GM19238 (cell line): ENCODE measurements around the gene PRKACG.
A peak's percentile ranks its signal among the peaks of the same experiment; 100 is the strongest.
"Not testable (repeated sequence)": the region's sequence is repeated elsewhere in the genome, so short reads cannot be mapped to it uniquely, and the experiment has no call there.

Experiments
- DNase-seq: peaks from one replicate; pipeline ENCODE4 v3.0.0; 2011; ENCODE audit warnings: low spot score; ENCODE audit not compliant: insufficient read length

The PRKACG gene

DNA sequence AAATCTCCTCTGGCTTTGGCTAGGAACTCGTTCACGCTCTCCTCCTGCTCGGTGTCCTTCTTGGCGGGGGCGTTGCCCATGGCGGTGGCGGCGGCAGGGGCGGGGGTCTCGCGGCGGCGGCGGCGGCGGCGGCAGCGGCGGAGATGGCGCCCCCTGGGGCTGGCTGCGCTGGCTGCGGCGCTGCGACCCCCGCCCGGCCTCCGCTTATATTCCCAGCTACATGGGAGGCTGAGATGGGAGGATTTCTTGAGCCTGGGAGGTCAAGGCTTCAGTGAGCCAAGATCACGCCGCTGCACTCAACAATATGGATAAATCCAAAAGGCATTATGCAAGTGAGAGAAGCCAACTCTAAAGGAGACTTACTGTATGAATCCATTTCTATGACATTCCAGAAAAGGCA is at the start of gene PRKACG:
Gene PRKACG (minus strand): TSS at position 101 of the 400 bp plus-strand sequence. CDS start 21 bp downstream, at position 80.
- no peak for DNase-seq

DNA sequence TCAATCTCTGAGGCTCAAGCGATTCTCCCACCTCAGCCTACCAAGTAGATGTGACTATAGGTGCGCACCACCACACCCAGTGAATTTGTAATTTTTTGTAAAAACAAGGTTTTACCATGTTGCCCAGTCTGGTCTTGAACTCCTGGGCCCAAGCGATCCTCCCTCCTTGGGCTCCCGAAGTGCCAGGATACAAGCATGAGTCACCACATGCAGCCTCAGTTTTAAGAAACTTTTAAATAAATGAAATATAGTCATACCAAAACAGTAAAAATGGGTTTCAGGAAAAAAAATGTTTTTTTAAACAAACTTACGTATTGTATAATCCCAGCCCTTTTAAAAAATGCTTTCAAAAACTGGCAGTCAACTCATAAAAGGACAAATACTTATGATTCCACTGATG is 48.3 kb upstream of the PRKACG start:
- DNase-seq = no peak

DNA sequence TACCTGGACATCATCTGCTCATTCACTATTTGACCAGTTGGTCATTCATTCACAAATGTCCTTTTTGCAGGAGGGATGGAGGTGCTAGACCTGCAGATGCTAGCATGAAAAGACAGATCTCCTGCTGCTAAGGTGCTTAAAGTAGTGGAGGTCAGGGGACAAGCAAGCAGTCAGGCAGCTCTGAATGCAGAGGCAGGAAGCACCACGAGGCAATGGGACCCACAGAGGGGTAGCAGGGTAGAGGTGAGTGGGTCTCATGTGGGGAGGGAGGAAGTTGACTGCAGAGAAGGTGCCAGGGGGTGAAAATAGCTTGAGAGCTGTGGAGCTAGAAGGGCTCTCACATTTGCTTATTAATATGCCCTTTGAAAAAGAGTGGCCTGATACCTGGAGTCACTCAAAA is 46.9 kb upstream of the PRKACG start:
- DNase-seq = no peak

DNA sequence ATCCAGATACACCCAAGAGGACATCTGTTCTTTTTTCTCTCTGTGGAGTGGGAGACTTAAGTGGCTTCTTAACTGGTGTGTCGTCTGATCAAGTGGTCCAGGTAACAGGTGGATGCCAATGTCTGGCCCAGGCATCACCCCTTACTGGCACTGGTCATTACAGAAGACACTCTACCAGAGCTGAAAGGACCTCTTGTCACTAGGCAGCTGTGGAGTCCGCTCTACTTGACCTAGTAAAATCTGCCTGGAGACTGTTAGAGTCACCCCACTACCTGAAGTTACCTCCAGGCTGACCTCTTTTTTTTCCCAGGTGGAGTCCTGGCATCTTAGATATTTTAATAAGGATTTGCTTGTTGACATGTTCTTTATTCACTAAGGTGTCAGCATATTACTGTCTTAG is 44.2 kb upstream of the PRKACG start:
- DNase-seq = no peak

DNA sequence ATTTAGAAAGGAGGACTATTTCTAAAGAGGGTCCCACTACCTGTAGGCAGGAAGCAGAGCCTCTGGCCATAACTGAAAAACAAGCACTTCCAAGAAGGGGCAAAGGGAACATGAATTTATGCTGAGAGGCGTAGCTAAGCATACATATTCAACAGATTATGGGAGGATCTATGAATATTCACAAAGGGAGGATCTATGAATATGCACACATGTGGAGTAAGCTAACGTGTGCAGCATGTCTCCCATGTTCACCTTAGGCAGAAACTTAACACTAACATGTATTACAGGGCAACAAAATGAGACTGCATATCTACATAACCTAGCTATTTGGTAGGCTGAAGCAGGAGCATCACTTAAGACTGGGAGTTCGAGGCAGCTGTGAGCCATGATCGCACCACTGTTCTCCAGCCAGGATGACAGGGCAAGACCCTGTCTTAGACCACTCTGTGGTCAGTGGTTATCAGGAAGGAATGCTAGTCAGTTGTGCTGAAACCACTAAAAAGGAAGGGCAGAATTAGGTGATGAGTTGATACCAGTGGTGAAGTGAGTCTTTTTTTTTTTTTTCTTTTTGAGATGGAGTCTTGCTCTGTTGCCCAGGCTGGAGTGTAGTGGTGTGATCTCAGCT is 42.4 kb upstream of the PRKACG start:
- no peak for DNase-seq

DNA sequence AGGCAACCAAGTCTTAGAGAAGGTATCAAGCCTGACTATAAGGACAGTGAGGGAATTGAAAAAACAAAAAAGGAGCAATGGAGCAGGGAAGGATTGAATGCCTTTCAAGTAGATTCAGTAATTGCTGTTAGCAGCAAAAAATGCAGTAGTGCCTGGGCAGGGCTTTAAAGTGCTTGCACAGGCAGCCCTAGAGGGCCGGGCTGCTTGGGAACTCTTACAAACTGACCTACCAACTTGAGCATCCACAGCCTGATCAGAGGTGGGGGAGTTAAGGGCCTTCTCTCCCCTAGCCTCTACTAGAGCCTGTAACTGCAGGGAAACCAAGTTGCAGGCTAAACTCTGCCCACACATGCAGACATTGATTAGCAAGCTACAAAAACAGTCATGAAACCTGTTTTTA is 41.1 kb upstream of the PRKACG start:
- no peak for DNase-seq

DNA sequence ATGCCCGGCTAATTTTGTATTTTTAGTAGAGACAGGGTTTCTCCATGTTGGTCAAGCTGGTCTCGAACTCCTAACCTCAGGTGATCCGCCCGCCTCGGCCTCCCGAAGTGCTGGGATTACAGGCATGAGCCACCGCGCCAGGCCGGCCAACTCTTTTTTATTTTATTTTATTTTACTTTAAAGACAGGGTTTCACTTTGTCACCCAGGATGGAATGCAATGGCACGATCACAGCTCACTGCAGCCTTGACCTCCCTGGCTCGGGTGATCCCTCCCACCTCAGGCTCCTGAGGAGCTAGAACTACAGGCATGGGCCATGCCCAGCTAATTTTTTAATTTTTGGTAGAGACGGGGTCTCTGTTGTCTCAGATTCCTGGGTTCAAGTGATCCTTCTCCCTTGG is 37.0 kb upstream of the PRKACG start:
- not testable (repeated sequence) for DNase-seq

DNA sequence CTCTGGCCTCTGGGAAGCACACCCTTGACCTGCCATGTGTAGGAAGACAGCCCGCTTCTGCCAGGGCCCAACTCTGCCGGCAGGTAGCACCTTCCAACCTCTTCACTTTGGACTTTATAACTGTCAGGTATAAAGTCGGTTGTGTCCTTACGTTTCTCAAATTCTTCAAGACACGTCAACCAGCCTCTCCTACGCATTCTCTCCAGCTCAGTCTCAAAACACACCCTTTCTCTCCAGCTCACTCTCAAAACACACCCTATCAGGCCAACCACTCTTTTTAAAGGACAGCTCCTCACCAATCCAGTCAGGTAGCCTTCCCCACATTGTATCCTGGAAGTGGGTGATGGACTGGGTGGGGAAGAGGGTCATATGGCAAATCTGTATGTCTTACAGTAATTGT is 35.2 kb upstream of the PRKACG start:
- DNase-seq = no peak

DNA sequence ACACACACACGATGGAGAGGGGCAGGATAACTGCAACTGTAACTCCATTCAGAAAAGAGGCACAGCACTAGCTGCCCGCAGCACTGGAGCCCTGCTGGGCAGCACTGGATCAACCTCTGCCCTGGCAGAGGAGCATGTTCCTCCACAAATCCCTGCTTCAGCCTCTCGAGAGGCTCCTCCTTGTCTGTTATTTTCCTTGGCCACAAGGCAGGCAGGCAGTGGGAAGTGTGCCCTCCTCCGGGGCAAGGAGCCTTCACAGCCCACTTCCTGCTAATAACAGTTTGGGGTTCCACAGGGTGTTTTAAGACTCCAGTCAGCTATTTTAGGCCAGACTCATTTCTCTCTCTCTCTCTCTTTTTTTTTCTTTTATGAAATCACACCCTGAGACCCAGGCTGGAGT is 33.5 kb upstream of the PRKACG start:
- DNase-seq = no peak

DNA sequence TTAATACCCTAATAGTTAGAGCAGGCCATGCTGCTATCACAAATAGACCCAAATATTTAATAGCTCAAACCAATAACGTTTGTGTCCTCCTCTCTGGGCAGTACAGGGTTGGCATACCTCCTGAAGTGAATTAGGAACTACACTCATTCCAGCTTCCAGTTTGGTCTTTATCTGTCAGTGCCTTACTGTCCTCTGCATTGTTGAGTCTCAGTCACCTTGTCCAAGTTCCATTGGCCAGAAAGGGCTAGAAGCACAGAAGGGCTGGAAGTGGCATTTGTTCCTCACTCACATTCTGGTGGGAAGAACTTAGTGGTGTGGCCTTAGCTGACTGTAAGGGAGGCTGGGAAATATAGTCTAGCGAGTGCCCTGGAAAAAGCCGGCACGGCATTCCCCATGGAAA is 32.8 kb upstream of the PRKACG start:
- no peak for DNase-seq

DNA sequence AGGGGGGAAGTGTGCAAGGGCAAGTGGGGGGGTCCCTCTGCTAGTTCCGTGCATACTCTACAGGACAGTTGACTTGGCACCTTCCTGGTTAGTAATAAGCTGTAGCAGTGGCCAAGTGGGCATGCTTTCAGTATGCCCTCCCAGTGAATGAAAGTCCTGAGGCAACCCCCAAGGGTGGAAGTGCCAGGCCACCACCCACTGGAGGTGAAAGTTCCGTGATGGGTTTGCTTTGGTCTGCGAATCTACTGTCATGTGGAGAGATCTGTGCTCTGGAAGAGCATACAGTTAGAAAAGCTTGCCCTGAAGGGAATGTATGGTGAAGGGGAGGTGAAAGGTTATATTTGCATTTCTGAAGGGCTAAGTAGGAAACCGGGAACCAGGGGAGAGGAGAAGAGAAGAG is 31.9 kb upstream of the PRKACG start:
- no peak for DNase-seq

DNA sequence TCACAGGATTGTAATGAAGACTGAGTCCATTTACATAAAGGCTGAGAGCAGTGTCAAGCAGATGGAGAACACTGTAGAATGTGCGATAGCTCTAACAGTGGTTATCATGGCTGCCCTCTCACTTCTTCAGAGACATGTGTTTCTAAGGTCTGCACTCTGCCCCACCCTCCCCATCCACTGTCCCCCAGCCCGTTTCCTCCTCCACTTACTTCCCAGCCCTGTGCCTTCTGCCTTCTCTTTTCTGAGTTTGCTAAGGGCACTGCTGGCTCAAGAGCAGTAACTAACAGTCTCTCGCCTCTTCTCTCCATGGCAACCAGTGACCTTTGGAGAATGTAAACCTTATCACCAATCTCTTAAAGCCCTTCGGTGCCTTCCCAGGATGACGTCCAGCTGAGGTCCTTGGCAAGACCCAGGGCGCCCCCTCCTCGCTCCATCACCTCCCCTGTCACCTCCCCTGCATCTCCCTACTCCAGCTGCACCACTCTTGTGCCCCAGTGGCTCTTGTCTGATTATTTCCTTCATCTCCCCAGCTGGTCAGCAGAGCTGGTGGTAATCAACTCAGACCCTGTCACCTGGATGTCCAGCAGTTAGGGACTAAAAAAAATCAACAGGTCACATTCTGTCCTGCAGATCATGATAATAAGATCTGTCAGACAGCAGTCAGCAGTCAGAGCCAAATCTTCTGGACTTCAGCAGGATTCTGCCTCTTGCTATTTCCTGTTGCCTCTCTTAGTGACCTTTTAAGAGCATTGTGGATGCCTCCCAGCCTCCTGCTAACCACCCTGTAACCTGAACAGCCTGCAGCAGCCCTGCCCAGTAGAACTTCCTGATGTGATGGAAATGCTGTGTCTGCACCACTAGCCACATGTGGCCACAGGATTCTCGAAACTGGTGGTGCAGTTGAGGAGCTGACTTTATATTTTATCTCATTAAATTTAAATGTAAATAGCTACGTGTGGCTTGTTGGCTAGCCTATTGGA is 30.6 kb upstream of the PRKACG start:
- DNase-seq = no peak

DNA sequence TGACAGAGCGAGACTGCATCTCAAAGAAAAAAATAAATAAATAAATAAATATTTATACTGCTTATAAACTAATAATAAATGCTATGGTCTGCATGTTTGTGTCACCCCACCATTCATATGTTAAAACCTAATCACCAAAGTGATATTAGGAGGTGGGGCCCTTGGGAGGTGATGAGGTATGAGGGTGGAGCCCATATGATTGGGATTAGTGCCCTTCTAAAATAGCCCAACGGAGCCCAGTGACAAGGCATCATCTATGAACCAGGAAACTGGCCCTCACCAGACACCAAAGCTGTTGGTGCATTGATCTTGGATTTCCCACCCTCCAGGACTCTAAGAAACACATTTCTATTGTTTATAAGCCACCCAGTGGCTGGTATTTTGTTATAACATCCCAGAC is 26.7 kb upstream of the PRKACG start:
- no peak for DNase-seq

DNA sequence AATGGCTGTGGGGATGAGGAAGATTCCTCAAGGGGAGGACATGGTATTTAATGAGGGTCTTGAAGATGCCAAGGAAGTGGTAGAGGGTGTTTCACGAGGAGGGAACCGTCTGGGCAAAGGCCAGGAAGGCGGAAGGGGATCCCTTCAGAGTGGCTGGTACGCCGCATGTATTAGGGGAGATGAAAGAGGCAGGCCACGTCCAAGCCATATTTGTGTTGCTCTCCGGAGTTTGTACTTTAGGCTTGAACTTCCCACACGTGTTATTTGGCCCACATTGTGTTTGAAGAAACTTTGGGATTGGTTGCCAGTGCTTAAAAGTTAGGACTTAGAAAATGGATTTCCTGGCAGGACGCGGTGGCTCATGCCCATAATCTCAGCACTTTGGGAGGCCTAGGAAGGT is 22.9 kb upstream of the PRKACG start:
- no peak for DNase-seq

DNA sequence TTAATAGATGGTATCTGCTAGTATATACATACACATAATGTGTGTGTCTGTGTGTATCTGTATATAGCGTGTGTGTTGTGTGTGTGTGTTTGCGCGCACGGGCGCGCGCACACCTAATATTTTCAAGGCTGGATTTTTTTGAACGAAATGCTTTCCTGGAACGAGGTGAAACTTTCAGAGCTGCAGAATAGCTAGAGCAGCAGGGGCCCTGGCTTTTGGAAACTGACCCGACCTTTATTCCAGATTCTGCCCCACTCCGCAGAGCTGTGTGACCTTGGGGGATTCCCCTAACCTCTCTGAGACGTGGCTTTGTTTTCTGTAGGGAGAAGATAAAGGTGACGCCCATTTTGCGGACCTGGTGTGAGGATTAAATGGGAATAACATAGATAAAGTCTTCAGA is 22.4 kb upstream of the PRKACG start:
- no peak for DNase-seq

DNA sequence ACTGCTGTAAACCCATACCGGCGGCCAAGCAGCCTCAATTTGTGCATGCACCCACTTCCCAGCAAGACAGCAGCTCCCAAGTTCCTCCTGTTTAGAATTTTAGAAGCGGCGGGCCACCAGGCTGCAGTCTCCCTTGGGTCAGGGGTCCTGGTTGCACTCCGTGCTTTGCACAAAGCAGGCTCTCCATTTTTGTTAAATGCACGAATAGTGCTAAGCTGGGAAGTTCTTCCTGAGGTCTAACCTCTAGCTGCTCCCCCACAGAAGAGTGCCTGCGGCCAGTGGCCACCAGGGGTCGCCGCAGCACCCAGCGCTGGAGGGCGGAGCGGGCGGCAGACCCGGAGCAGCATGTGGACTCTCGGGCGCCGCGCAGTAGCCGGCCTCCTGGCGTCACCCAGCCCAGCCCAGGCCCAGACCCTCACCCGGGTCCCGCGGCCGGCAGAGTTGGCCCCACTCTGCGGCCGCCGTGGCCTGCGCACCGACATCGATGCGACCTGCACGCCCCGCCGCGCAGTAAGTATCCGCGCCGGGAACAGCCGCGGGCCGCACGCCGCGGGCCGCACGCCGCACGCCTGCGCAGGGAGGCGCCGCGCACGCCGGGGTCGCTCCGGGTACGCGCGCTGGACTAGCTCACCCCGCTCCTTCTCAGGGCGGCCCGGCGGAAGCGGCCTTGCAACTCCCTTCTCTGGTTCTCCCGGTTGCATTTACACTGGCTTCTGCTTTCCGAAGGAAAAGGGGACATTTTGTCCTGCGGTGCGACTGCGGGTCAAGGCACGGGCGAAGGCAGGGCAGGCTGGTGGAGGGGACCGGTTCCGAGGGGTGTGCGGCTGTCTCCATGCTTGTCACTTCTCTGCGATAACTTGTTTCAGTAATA is 21.8 kb upstream of the PRKACG start, which contains the start of gene FXN:
Gene FXN (plus strand): TSS at position 315 of the 871 bp plus-strand sequence. CDS start 31 bp downstream, at position 346.
- DNase-seq = peak; percentile 88

DNA sequence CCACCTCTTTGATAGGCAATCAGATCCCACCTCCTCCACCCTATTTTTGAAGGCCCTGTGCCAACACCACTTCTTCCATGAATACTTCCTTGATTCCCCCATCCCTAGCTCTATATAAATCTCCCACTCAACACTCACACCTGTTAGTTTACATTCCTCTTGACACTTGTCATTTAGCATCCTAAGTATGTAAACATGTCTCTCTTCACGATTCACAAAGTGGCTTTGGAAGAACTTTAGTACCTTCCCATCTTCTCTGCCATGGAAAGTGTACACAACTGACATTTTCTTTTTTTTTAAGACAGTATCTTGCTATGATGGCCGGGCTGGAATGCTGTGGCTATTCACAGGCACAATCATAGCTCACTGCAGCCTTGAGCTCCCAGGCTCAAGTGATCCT is 20.2 kb upstream of the PRKACG start:
- DNase-seq = no peak

DNA sequence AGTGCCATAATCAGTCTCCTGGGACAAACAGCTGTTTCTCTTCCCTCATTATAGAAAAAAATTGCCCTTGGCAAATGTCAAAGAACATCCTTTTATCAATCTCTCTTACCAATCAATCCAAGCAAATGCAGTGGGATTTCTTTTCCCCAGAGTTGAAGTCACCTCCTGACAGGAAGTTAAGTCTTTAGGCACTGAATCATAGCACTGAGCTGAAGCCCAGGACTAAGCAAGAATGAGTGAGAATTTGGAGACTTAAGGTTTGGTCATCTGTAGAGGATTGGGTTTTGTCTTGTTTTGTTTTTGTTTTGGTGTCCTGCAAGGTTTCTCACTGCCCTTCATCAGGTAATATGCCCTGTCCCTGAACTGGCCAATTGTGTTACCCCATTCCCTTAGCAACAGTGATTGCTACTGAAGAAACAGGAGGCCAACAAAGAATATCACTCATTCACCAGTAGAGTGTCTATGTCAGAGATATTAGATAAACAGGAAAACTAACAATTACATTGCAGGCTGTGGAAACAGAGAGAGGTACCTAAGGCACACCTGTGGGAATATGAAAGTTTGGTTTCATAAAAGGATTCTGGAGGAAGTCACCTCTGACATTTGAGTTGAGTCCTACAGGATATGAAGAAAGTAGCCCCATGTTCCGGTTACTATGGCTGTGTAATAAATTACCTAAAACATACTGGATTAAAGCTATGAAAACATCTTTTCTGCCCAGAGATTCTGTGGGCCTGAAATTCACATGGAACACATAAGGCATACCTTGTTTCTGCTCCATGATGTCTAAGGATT is 17.1 kb upstream of the PRKACG start:
- no peak for DNase-seq

DNA sequence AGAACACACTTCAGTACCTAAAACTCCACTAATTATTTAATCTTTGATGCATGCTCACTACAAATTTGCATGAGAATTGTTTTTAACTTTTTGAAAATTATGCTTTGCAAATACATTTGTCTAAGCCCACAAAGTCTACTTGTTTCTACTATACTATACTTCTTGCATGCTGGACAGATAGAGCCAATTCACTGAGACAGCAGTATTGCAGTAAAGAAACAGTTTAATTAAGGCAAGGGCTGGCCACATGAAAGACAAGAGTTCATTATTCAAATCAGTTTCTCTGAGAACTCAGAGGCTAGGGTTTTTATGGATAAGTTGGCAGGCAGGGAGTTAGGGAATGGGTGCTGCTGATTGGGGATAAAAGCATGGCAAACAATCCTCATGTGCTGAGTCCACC is 15.6 kb upstream of the PRKACG start:
- no peak for DNase-seq

DNA sequence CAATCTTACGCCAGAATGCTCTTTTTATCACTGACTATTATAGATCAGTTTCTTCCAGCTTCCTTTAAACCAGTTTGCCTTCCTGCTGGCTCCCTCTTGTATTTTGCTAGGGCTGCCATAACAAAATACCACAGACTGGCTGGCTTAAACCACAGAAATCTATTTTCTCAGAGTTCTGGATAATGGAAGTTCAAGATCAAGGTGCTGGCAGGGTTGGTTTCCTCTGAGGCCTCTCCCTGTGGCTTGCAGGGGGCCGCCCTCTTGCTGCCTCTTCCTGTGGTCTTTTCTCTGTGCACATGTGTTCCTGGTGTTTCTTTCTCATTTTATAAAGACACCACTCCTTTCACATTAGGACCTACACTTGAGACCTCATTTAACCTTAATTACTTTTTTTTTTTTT is 14.8 kb upstream of the PRKACG start:
- no peak for DNase-seq
